GM19023 (cell line): Measurements from ENCODE around the gene MIR17HG.
"Not testable (repeated sequence)": the region's sequence is repeated elsewhere in the genome, so short reads cannot be mapped to it uniquely, and the experiment has no call there.

Experiments
- ATAC-seq: cut with Tn5 transposase; IDR thresholded peaks from one replicate; pipeline ENCODE4 v1.9.1; 2021; ENCODE audit warnings: mild to moderate bottlenecking, moderate library complexity; ENCODE audit not compliant: unreplicated experiment

Gene MIR17HG

GRCh38 chr13:91346850-91347201, 661 bp upstream of the MIR17HG start:
- ATAC-seq, result peak; percentile 16

GRCh38 chr13:91347996-91348905, 764 bp downstream of the MIR17HG start:
- ATAC-seq, result peak; percentile 36

DNA sequence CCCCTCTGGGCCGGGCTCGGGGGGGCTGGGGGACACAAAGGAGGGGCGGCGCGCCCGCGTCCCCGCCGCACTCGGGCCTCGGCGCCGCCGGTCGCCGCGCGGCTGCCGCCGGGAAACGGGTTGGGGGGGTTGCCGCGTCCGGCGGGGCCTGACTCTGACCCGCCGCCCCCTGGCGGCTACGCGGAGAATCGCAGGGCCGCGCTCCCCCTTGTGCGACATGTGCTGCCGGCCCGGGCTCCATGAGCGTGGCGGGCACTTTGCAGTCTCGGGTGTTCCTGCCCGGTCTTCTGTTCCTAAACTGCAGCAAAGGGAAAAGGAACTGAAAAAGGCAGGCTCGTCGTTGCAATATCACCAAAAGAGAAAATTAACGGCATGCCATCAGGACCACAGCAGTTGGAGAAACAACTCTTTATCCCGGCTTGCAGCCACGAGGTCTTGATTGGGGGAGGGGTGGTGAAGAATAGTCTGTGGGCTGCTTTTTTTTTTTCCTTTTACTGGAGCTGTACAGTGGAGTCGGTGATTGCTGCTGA, 1.5 kb downstream of the MIR17HG start:
- peak; percentile 54 for ATAC-seq

GRCh38 chr13:91349992-91350911, 2.8 kb downstream of the MIR17HG start:
- no peak for ATAC-seq

DNA sequence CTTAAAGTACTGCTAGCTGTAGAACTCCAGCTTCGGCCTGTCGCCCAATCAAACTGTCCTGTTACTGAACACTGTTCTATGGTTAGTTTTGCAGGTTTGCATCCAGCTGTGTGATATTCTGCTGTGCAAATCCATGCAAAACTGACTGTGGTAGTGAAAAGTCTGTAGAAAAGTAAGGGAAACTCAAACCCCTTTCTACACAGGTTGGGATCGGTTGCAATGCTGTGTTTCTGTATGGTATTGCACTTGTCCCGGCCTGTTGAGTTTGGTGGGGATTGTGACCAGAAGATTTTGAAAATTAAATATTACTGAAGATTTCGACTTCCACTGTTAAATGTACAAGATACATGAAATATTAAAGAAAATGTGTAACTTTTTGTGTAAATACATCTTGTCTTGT, 3.6 kb downstream of the MIR17HG start:
- no peak for ATAC-seq

GRCh38 chr13:91351980-91352379, 4.5 kb downstream of the MIR17HG start:
- ATAC-seq, result no peak

GRCh38 chr13:91352891-91353290, 5.4 kb downstream of the MIR17HG start:
- not testable (repeated sequence) for ATAC-seq

GRCh38 chr13:91353494-91353893, 6.0 kb downstream of the MIR17HG start:
- ATAC-seq, result no peak

- ATAC-seq, result no peak
Observed at GRCh38 chr13:91355099-91355825, 7.8 kb downstream of the MIR17HG start.

GRCh38 chr13:91355826-91356710, 8.6 kb downstream of the MIR17HG start:
- no peak for ATAC-seq

GRCh38 chr13:91356919-91357612, 9.6 kb downstream of the MIR17HG start:
- no peak for ATAC-seq

GRCh38 chr13:91357613-91358386, 10.3 kb downstream of the MIR17HG start:
- no peak for ATAC-seq

DNA sequence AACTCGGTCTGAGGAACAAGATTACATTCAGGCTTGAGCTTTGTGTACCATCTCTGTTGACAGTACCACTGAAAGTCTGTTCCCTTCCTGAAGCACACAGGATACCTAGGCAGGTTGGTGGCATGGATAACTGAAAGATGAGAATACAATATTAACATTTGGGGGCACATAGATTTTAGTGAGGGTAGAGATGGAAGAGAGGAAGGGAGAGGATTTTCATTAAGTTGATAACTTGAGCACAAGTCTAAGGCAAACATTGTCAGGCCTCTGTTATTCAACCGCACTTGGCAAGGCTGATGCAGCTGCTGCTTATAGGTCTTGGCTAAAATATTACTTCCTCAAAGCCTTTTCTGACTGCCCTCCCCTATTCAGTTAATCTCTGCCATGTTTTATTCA, 10.9 kb downstream of the MIR17HG start:
- ATAC-seq, result no peak

DNA sequence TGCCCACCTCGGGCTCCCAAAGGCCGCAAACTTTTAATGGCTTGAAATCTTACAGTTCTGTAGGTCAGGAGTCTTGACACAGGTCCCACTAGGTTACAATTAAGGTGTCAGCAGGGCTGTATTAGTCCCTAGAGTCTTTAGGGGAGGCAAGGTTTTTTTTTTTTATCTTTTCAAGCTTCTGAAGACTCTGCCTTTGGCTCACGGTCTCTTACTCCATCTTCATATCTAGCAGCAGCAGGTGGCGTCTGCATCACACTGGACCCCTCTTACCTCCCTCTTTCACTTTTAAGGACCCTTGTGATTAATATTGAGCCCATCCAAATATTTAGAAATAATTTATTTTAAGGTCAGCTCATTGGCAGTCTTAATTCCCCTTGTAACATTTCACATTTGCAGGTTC, 11.6 kb downstream of the MIR17HG start:
- ATAC-seq, result no peak

DNA sequence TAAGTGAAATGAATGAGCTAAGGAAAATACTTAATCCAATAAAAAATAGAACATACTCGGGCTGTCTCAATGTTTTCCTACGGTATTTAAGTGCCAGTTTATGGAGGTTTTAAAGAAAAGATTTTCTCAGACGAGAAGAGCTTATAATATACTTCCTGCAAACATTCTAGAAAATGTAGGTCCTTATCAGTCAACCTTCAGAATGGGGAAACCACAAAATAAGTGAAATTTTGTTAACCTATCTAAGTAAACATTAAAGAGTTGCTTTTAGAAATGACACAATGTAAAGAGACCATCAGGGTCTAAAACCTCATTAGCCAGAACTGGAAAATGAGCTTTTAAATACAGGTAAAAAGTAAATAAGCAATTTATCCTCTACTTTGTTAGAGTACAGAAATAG, 12.1 kb downstream of the MIR17HG start:
- ATAC-seq, result no peak

DNA sequence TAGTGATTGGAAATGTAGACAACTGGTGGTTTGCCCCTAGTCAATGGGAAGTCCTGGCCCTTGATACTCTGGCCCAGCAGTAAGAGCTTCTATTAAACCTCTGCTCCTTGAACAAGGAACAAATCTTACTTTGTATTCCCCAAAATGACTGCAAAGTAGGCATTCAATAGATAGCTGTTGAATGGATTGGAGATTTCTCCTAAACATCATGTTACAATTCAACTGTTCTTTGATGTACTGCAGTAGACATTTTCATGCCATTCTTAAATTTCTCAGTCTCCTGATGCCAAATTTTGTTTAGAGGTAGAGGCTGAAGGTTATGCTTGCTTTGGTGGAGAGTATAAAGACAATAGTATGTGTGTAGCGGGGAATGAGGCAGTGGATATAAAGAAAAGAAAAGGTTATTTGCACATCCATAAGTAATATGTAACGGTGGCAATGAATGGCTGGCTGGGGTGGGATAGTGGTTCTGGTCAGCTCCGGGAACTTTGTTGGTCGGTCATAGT, 12.8 kb downstream of the MIR17HG start:
- ATAC-seq, result no peak

GRCh38 chr13:91361755-91362271, 14.3 kb downstream of the MIR17HG start:
- no peak for ATAC-seq

GRCh38 chr13:91362908-91363307, 15.4 kb downstream of the MIR17HG start:
- no peak for ATAC-seq
